SH-SY5Y (cell line): ENCODE data around the gene KIF1C.

Experiments used
- GATA2 ChIP-seq: IDR thresholded peaks from 2 replicates; pipeline ENCODE4 v1.6.1; 2011; ENCODE audit warnings: mild to moderate bottlenecking, low read depth, low read length
- GATA3 ChIP-seq: IDR thresholded peaks from 2 replicates; pipeline ENCODE4 v1.6.1; 2011; ENCODE audit warnings: low read depth, mild to moderate bottlenecking, low read length, moderate library complexity

DNA sequence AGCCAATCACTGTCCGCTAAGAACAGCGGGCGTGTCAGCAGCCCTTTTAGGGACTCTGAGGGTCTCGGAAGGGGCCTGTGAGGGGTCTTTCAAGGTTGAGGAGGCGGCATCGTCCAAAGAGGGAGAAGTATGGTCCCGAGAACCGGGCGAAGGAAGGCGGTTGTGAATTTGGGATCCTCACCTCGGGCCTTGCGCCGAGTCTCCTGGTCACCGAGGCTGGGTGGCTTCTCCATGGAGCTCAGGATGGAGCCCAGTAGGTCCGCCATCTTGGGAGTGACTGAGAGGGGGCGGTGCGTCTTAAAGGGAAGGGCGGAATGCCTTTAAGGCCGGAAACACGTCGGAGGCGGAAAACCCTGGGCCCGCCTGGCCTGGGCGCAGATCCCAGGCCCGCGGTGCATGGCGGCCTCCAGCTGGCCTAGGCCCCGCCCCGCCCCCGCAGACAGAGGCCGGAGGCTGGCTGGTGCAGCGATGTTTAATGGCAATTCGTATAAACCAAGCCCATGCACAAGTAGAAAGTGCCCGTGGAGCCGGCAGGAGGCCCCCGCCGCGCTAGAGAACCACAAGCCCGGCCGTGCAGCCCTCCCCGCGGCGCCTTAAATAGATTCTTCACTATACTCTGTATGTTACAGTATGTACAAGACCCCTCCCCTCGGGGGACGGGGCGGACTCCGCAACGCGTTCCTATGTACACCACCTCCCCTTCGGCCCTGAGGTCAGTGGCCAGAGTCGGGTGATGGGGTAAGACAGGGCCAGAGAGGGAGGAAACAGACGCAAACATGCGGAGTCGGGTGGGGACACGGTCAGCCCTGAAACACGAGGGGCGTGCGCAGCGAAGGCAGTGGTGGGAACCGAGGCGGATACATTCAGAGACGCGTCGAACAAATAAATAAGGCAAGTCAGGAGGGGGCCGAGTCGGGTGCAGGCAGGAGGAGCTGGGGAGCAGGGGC lies 29.9 kb upstream of the KIF1C start, which contains the start of gene SPAG7:
- TF ChIP-seq GATA3 (no peak), GATA2 (no peak)
